H1 (cell line): Measurements from ENCODE around the gene ZNF407. TPM values are rescaled to one million over a fixed set of nuclear protein-coding genes. Genes with fewer than 3 reads are reported as not detected.

Source experiments
- CTCF ChIA-PET: fragments of 300-600 bp; sonication (Branson Sonifier 250); formaldehyde crosslinking; loops from one replicate; lab custom pipeline; 2021; ENCODE audit not compliant: partially characterized antibody; lab: Charles Lee
- POLR2A ChIA-PET: fragments of 300-600 bp; sonication (Branson Sonifier 250); formaldehyde crosslinking; loops from one replicate; lab custom pipeline; 2021; ENCODE audit warnings: inconsistent platforms; ENCODE audit not compliant: partially characterized antibody; lab: Charles Lee
- DNase-seq, 2 experiments: peaks; one replicate each; pipeline versions ENCODE4 v3.0.0 to v3.0.0-alpha.2; 2010 to 2022; ENCODE audit warnings: low spot score in 2 of 2, low read depth in 1 of 2, mixed read lengths in 1 of 2
- FAIRE-seq: peaks from 2 replicates; lab custom pipeline; 2011; peaks lifted over from hg19 to GRCh38; lab: Jason Lieb, UNC
- H2AFZ ChIP-seq: 2 replicates; pipeline ENCODE4 v1.8.1; 2012; ENCODE audit warnings: low read length, inconsistent platforms
- H2AK5ac ChIP-seq: 2 replicates; pipeline ENCODE4 v1.6.1; 2013; ENCODE audit warnings: low read depth, low read length
- H2BK120ac ChIP-seq: replicated peaks from 2 replicates; pipeline ENCODE3; 2013; ENCODE audit warnings: low read depth, low read length, inconsistent platforms
- H2BK12ac ChIP-seq: 2 replicates; pipeline ENCODE4 v1.6.1; 2013; ENCODE audit warnings: low read depth, low read length
- H2BK15ac ChIP-seq: 2 replicates; pipeline ENCODE4 v1.6.1; 2013; ENCODE audit warnings: low read length
- H2BK20ac ChIP-seq: 2 replicates; pipeline ENCODE4 v1.6.1; 2013; ENCODE audit warnings: low read length
- H2BK5ac ChIP-seq: 2 replicates; pipeline ENCODE4 v1.6.1; 2013; ENCODE audit warnings: low read depth, low read length
- H3K14ac ChIP-seq: 2 replicates; pipeline ENCODE4 v1.6.1; 2013; ENCODE audit warnings: inconsistent platforms; ENCODE audit not compliant: insufficient read length
- H3K18ac ChIP-seq: 2 replicates; pipeline ENCODE4 v1.6.1; 2013; ENCODE audit warnings: low read length; ENCODE audit errors: extremely low read depth
- H3K23ac ChIP-seq: 2 replicates; pipeline ENCODE4 v1.6.1; 2013; ENCODE audit warnings: inconsistent platforms; ENCODE audit not compliant: insufficient read length
- H3K23me2 ChIP-seq: 2 replicates; pipeline ENCODE4 v1.6.1; 2013; ENCODE audit warnings: low read depth, low read length
- H3K27ac ChIP-seq: 2 replicates; pipeline ENCODE4 v1.6.1; 2011; ENCODE audit warnings: low read depth, low read length, inconsistent platforms
- H3K27me3 ChIP-seq, 4 experiments: replicated peaks in 1 of 4; 1 replicate in 1 of 4; 2 replicates in 3 of 4; pipeline versions ENCODE4 v1.6.1 to v1.8.1; 2011 to 2013; ENCODE audit warnings: low read length in 3 of 4, mild to moderate bottlenecking in 3 of 4, inconsistent platforms in 2 of 4, mixed read lengths in 2 of 4, moderate library complexity in 1 of 4; ENCODE audit not compliant: control insufficient read depth in 3 of 4, insufficient read depth in 3 of 4; ENCODE audit errors: extremely low read depth in 1 of 4
- H3K36me3 ChIP-seq, 4 experiments: 2 replicates each; pipeline versions ENCODE4 v1.6.1 to v1.8.1; 2011 to 2013; ENCODE audit warnings: mild to moderate bottlenecking in 4 of 4, low read length in 3 of 4, moderate library complexity in 2 of 4, control low read depth in 1 of 4, inconsistent platforms in 1 of 4; ENCODE audit not compliant: insufficient read depth in 4 of 4, control insufficient read depth in 2 of 4
- H3K4ac ChIP-seq: replicated peaks from 2 replicates; pipeline ENCODE3; 2013; ENCODE audit warnings: low read length, low read depth, mixed read lengths, inconsistent platforms; ENCODE audit not compliant: insufficient read length
- H3K4me1 ChIP-seq, 4 experiments: replicated peaks in 1 of 4; 1 replicate in 1 of 4; 2 replicates in 3 of 4; pipeline versions ENCODE4 v1.6.1 to v1.8.1; 2011 to 2013; ENCODE audit warnings: low read length in 3 of 4, inconsistent platforms in 2 of 4, mixed read lengths in 1 of 4; ENCODE audit not compliant: insufficient read depth in 4 of 4, control insufficient read depth in 3 of 4
- H3K4me2 ChIP-seq, 2 experiments: 2 replicates each; pipeline versions ENCODE4 v1.6.1 to v1.8.1; 2011 to 2013; ENCODE audit warnings: low read depth in 2 of 2, low read length in 2 of 2, control low read depth in 1 of 2, inconsistent platforms in 1 of 2, mild to moderate bottlenecking in 1 of 2; ENCODE audit not compliant: insufficient read depth in 1 of 2
- H3K4me3 ChIP-seq, 4 experiments: fragments of 200-600, 300-600 bp in 1 of 4; sonication (generic), shearing (Covaris generic), sonication (Bioruptor Twin) in 1 of 4; 2 replicates each; pipeline versions ENCODE4 v1.5.1 to v1.8.1; 2011 to 2016; ENCODE audit warnings: low read length in 4 of 4, low read depth in 3 of 4, control low read depth in 2 of 4, inconsistent platforms in 2 of 4, mild to moderate bottlenecking in 2 of 4, mixed read lengths in 1 of 4, moderate library complexity in 1 of 4; ENCODE audit not compliant: insufficient read depth in 2 of 4; ENCODE audit errors: extremely low read depth in 1 of 4
- H3K56ac ChIP-seq: replicated peaks from 2 replicates; pipeline ENCODE3; 2013; ENCODE audit warnings: low read depth, mild to moderate bottlenecking, mixed read lengths, low read length, inconsistent platforms; ENCODE audit not compliant: insufficient read length
- H3K79me1 ChIP-seq: 2 replicates; pipeline ENCODE4 v1.6.1; 2013; ENCODE audit warnings: low read depth, low read length, control low read depth
- H3K79me2 ChIP-seq, 2 experiments: 2 replicates each; pipeline versions ENCODE4 v1.6.1 to v1.8.1; 2012 to 2013; ENCODE audit warnings: low read length in 2 of 2, mild to moderate bottlenecking in 2 of 2, inconsistent platforms in 1 of 2; ENCODE audit not compliant: insufficient read depth in 2 of 2, control insufficient read depth in 1 of 2
- H3K9ac ChIP-seq, 4 experiments: replicated peaks in 1 of 4; 1 replicate in 1 of 4; 2 replicates in 3 of 4; pipeline versions ENCODE4 v1.6.1 to v1.8.1; 2011 to 2013; ENCODE audit warnings: low read depth in 3 of 4, low read length in 3 of 4, control low read depth in 2 of 4, mild to moderate bottlenecking in 2 of 4, moderate library complexity in 2 of 4, inconsistent platforms in 1 of 4; ENCODE audit errors: extremely low read depth in 1 of 4
- H3K9me3 ChIP-seq, 2 experiments: 2 replicates each; pipeline versions ENCODE4 v1.6.1 to v1.8.1; 2012 to 2013; ENCODE audit warnings: mild to moderate bottlenecking in 2 of 2, moderate library complexity in 2 of 2, control low read depth in 1 of 2, inconsistent platforms in 1 of 2, low read depth in 1 of 2, low read length in 1 of 2, mixed read lengths in 1 of 2; ENCODE audit not compliant: insufficient read depth in 2 of 2
- H4K20me1 ChIP-seq, 2 experiments: replicated peaks in 1 of 2; 2 replicates each; pipeline versions ENCODE3 to v1.8.1; 2011 to 2013; ENCODE audit warnings: inconsistent platforms in 2 of 2, low read length in 2 of 2, mild to moderate bottlenecking in 1 of 2; ENCODE audit not compliant: insufficient read depth in 2 of 2, control insufficient read depth in 1 of 2
- H4K5ac ChIP-seq: 2 replicates; pipeline ENCODE4 v1.6.1; 2013; ENCODE audit warnings: low read length, low read depth, mixed read lengths, inconsistent platforms; ENCODE audit not compliant: insufficient read length
- H4K8ac ChIP-seq: 2 replicates; pipeline ENCODE4 v1.8.0; 2013; ENCODE audit warnings: mild to moderate bottlenecking, moderate library complexity, low read length, inconsistent platforms; ENCODE audit not compliant: insufficient read depth; ENCODE audit errors: extremely low read depth
- H4K91ac ChIP-seq: replicated peaks from 2 replicates; pipeline ENCODE3; 2013; ENCODE audit warnings: low read length, mixed read lengths, inconsistent platforms; ENCODE audit not compliant: insufficient read length
- FOSL1 ChIP-seq: IDR thresholded peaks from 2 replicates; pipeline ENCODE4 v1.6.1; 2011; ENCODE audit warnings: mild to moderate bottlenecking, low read depth, low read length, moderate library complexity; ENCODE audit not compliant: insufficient read depth
- GTF2F1 ChIP-seq: IDR thresholded peaks from 2 replicates; pipeline ENCODE4 v1.6.1; 2012; ENCODE audit warnings: low read depth, low read length, improper control_type of control experiment, borderline replicate concordance
- HDAC2 ChIP-seq, 2 experiments: fragments of 300-600 bp in 1 of 2; sonication (generic) in 1 of 2; IDR thresholded peaks; 2 replicates each; pipeline ENCODE4 v1.6.1; 2011 to 2012; ENCODE audit warnings: low read depth in 2 of 2, low read length in 2 of 2, mild to moderate bottlenecking in 2 of 2, moderate library complexity in 2 of 2, borderline replicate concordance in 1 of 2, inconsistent platforms in 1 of 2
- NANOG ChIP-seq: IDR thresholded peaks from 2 replicates; pipeline ENCODE4 v1.6.1; 2011; ENCODE audit warnings: low read length, low read depth, mild to moderate bottlenecking, inconsistent platforms; ENCODE audit not compliant: insufficient read depth, poor library complexity, severe bottlenecking
- RAD21 ChIP-seq, 2 experiments: IDR thresholded peaks in 1 of 2; conservative IDR thresholded peaks in 1 of 2; 2 replicates each; pipeline ENCODE4 v1.6.1; 2011; ENCODE audit warnings: low read depth in 2 of 2, low read length in 2 of 2, improper control_type of control experiment in 1 of 2, inconsistent platforms in 1 of 2, mild to moderate bottlenecking in 1 of 2, moderate library complexity in 1 of 2
- SIN3A ChIP-seq, 2 experiments: IDR thresholded peaks in 1 of 2; conservative IDR thresholded peaks in 1 of 2; 2 replicates each; pipeline ENCODE4 v1.6.1; 2011 to 2012; ENCODE audit warnings: low read length in 2 of 2, improper control_type of control experiment in 1 of 2, low read depth in 1 of 2, mild to moderate bottlenecking in 1 of 2
- SRF ChIP-seq: IDR thresholded peaks from 2 replicates; pipeline ENCODE4 v1.6.1; 2011; ENCODE audit warnings: mild to moderate bottlenecking, low read depth, low read length, moderate library complexity
- TAF1 ChIP-seq: IDR thresholded peaks from 2 replicates; pipeline ENCODE4 v1.6.1; 2011; ENCODE audit warnings: mild to moderate bottlenecking, low read depth, low read length
- WGBS, 2 experiments: shearing (Covaris generic) in 1 of 2; methylation state at CpG; one replicate each; pipeline versions ENCODE4 v1.1.6 to v1.1.7; 2013 to 2015; ENCODE audit warnings: low lambda C conversion rate in 2 of 2, mixed read lengths in 2 of 2, inconsistent platforms in 1 of 2, low coverage in 1 of 2, missing lambda C conversion rate in 1 of 2; ENCODE audit not compliant: insufficient replicate concordance in 2 of 2, insufficient coverage in 1 of 2, insufficient read length in 1 of 2; ENCODE audit errors: extremely low coverage in 1 of 2, missing lambda C conversion rate in 1 of 2; 5-methylcytosine and 5-hydroxymethylcytosine counted together
- polyA plus RNA-seq, 7 experiments: library from polyadenylated mRNA; depleted of rRNA in 3 of 7; stranded (reverse) in 5 of 7; unstranded in 2 of 7; fragments of >200 nt in 5 of 7; fragments of 200-250 nt in 2 of 7; gene quantifications; 1 replicate in 5 of 7; 2 replicates in 1 of 7; 4 replicates in 1 of 7; pipeline versions ENCODE4 v1.2.1 to v1.2.3, GENCODE V29; 2011 to 2013; ENCODE audit warnings: missing spikeins in 2 of 7, mixed read lengths in 2 of 7
- total RNA-seq: library from RNA; stranded (reverse); fragmentation: NEBNext Ultra II Directional; extraction: Animal tissue kit (Norgen Biotek cat#: 25700); gene quantifications from 2 replicates; pipeline ENCODE4 v1.2.1, GENCODE V29; 2021
- TF ChIP-seq, protein P1 (sequence below): IDR thresholded peaks from 2 replicates; pipeline ENCODE4 v1.6.1; 2011; ENCODE audit warnings: low read length, improper control_type of control experiment

The ZNF407 gene
- total and polyA plus RNA-seq, 2 of the 8 experiments (the other 6 are each of a cell fraction or from before 2014, with no cell fraction given), result 1.5 to 6.8 TPM

DNA sequence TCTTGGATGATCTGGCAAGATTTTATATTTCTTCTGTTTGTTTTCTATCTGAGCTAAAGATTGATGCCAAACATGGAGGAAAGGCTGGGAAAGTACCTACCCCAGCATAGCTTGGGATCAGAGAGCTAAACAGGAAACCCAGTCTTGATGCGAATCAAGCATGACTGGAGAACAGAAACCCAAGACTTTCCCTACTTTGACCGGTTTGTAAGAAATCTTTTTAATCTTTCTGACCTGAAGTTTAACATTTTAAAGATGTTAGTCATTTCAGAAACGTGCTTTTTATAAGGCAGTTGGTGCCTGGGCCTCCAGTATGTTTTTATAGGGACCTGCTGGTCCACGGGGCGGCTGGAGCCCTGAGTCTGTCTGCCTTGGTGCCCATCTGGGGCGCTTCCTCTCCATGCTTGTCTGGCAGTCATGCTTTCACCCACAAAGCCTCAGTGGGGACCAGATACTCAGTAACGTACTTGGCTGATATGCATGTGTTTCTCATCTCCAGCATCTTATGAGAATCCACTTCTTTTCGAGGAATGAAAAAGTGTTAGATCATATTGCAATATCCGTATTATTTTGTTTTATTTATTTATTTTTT lies 344.7 kb downstream of the ZNF407 start:
- WGBS, 2 experiments, result 94% methylated on average over 9 of the region's 9 CpGs; no CpG with 5 or more reads in 1 of the 2 experiments
- ChIA-PET POLR2A (no interaction called here), CTCF (interaction anchor here (0.5 kb wide), 1 partner anchor 220 kb away, joined by 3 read pairs; no protein-coding TSS in a partner anchor)
- H3K36me3 ChIP-seq, result no peaks in the 10 kb centered on the region
- H3K27ac ChIP-seq, result no peak overlapping the region
- H2AK5ac ChIP-seq, result no peak overlapping the region
- H2AFZ ChIP-seq, result no peak overlapping the region
- no peak overlapping the region for H3K4me2 ChIP-seq
- no peak overlapping the region for H2BK5ac ChIP-seq
- peaks cover 0 to 4% (median 1%) of the 10 kb centered on the region in 4 experiments; a peak in 4 of 7 replicates for H3K4me1 ChIP-seq
- DNase-seq (no peak), FAIRE-seq (no peak)
- H2BK120ac ChIP-seq, result no peak overlapping the region
- H4K20me1 ChIP-seq, result no peaks in the 10 kb centered on the region
- H3K18ac ChIP-seq, result no peak overlapping the region
- H3K56ac ChIP-seq, result no peak overlapping the region
- no peak overlapping the region for H2BK20ac ChIP-seq
- H3K27me3 ChIP-seq, result no peaks in the 10 kb centered on the region
- H3K23ac ChIP-seq, result no peak overlapping the region
- H3K79me2 ChIP-seq, result no peaks in the 10 kb centered on the region
- H3K9ac ChIP-seq, result no peak overlapping the region
- H3K4ac ChIP-seq, result no peak overlapping the region
- H2BK15ac ChIP-seq, result no peak overlapping the region
- no peak overlapping the region for H3K4me3 ChIP-seq
- H3K9me3 ChIP-seq, result no peaks in the 10 kb centered on the region
- H3K14ac ChIP-seq, result no peak overlapping the region
- no peak for TF ChIP-seq RAD21 (IDR thresholded peaks at IDR 0.05 in 1 of 2, conservative IDR thresholded peaks at IDR 0.05 in 1 of 2; ENCODE audit: low read depth in 2 of 2, low read length in 2 of 2)
- TF ChIP-seq FOSL1, result no peak
- TF ChIP-seq GTF2F1, result no peak
- TF ChIP-seq, protein P1, sequence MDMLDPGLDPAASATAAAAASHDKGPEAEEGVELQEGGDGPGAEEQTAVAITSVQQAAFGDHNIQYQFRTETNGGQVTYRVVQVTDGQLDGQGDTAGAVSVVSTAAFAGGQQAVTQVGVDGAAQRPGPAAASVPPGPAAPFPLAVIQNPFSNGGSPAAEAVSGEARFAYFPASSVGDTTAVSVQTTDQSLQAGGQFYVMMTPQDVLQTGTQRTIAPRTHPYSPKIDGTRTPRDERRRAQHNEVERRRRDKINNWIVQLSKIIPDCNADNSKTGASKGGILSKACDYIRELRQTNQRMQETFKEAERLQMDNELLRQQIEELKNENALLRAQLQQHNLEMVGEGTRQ, result no peak
- no peak for TF ChIP-seq SIN3A (conservative IDR thresholded peaks at IDR 0.05 in 1 of 2, IDR thresholded peaks at IDR 0.05 in 1 of 2; ENCODE audit: low read depth in 1 of 2, low read length in 2 of 2)
- TF ChIP-seq NANOG, result no peak
- no peak for TF ChIP-seq HDAC2 (IDR thresholded peaks at IDR 0.05; ENCODE audit: borderline replicate concordance in 1 of 2, low read depth in 2 of 2, low read length in 2 of 2)
- no peak for TF ChIP-seq SRF
- TF ChIP-seq TAF1, result no peak
- no peak overlapping the region for H4K5ac ChIP-seq
- H3K79me1 ChIP-seq, result no peaks in the 10 kb centered on the region
- no peak overlapping the region for H4K8ac ChIP-seq
- H3K23me2 ChIP-seq, result no peaks in the 10 kb centered on the region
- H4K91ac ChIP-seq, result no peak overlapping the region
- H2BK12ac ChIP-seq, result no peak overlapping the region
